Body of pancreas (tissue), 4 donors: ENCODE data around the gene FDX2. TPM values are rescaled to one million over a fixed set of nuclear protein-coding genes. Genes with fewer than 3 reads are reported as not detected.

ENCODE experiments used
- ATAC-seq: fragments of 150-250 bp; one replicate; pipeline ENCODE4 v1.9.1; 2016
- DNase-seq, 4 donors: peaks; one replicate each; pipeline ENCODE4 v3.0.0-alpha.2; 2019
- H3K27ac ChIP-seq, 4 donors: fragments of 200-600 bp; sonication (generic); 1 replicate in 3 of 4; 2 replicates in 1 of 4; pipeline versions ENCODE4 v1.5.1 to v1.6.1; 2016 to 2019; ENCODE audit warnings: mild to moderate bottlenecking in 1 of 4, mixed read lengths in 1 of 4, moderate library complexity in 1 of 4
- H3K27me3 ChIP-seq, 2 donors: fragments of 200-600 bp; sonication (generic); one replicate each; pipeline ENCODE4 v1.6.0; 2016; ENCODE audit warnings: mild to moderate bottlenecking in 1 of 2
- H3K36me3 ChIP-seq, 2 donors: fragments of 200-600 bp; sonication (generic); replicated peaks in 1 of 2; 2 replicates each; pipeline ENCODE4 v1.5.1; 2016; ENCODE audit warnings: low read depth in 2 of 2; ENCODE audit not compliant: insufficient read depth in 1 of 2
- H3K4me1 ChIP-seq: fragments of 200-600 bp; sonication (generic); one replicate; pipeline ENCODE4 v1.6.0; 2016
- H3K4me3 ChIP-seq, 2 donors: fragments of 200-600 bp; sonication (generic); 1 replicate in 1 of 2; 2 replicates in 1 of 2; pipeline ENCODE4 v1.5.1; 2016 to 2019
- H3K9me3 ChIP-seq, 3 donors: fragments of 200-600 bp; sonication (generic); 1 replicate in 2 of 3; 2 replicates in 1 of 3; pipeline ENCODE4 v1.5.1; 2016
- POLR2A ChIP-seq, 3 donors: fragments of 450-650 bp; IDR thresholded peaks; one replicate each; pipeline ENCODE4 v1.6.1; 2016; ENCODE audit warnings: antibody characterized with exemption in 3 of 3, mild to moderate bottlenecking in 2 of 3
- WGBS, 2 donors: methylation state at CpG; one replicate each; pipeline ENCODE4 v1.1.5; 2017; 5-methylcytosine and 5-hydroxymethylcytosine counted together
- intact Hi-C: fragments of 100-400 bp; cut with DNase I; formaldehyde crosslinking; loops from one replicate; pipeline ENCODE4 v1.15.1; 2023
- total RNA-seq, 2 donors: library from RNA; depleted of rRNA; stranded (reverse); fragments of >200 nt; gene quantifications; one replicate each; pipeline ENCODE4 v1.1.0, GENCODE V29; 2016
- TF ChIP-seq, protein P1 (sequence below), 7 experiments: fragments of 450-650 bp in 4 of 7; fragments of 200-600 bp in 3 of 7; sonication (generic) in 3 of 7; IDR thresholded peaks; one replicate each; pipeline ENCODE4 v1.5.1; 2016 to 2019; ENCODE audit warnings: antibody characterized with exemption in 7 of 7

FDX2 gene
- total RNA-seq, 2 donors from 2014 or later = 11.2 to 16.8 TPM

DNA sequence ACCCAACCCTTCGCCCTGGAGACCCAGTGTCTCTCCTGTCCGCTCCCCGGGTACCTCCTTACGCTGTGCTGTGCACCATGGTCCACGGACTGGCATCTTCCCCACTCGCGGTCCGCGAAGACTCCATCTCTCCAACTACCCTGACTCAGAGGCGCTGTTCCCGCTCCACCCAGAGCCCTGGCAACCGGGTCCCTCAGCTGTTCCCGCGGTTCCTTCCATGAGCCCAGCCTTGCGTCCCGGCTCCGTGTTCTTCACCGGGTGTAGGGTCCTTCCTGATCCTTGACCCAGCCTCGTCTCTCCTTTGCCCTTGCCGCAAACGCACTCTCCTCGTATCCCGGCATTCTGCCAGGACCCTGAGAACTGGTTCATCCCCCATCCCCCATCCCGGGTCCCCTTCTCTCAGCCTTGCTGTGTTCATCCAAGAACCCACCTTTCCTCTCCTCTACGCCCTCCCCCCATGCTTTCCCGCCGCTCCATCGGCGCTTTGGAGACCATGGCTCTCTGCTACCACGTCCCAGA is 25.4 kb downstream of the FDX2 start:
- no peak overlapping the region for H3K4me3 ChIP-seq
- no peak for ATAC-seq

DNA sequence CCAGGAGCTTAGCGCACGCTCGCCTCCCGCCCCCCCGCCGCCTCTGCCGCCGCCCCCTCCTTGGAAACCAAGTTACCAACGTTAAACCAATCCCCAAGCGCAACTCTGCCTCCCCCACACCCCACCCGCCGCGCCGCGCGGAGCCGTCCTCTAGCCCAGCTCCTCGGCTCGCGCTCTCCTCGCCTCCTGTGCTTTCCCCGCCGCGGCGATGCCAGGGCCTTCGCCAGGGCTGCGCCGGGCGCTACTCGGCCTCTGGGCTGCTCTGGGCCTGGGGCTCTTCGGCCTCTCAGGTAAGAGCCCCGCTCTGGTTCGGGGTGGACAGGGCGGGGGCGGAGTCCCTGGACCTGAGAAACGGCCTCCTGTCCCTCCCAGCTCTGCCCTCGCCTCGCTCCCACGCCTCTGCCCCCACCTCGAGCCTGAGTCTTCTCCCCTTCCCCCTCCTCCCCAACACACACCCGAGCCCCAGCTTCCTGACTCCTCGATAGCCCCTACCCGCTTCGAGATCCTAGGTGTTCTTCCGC is 25.9 kb downstream of the FDX2 start, which contains the start of gene ICAM5:
Gene ICAM5, plus strand, starts transcription at position 117 of the 521 bp plus-strand sequence. Its CDS starts 92 bp downstream, at position 209.
- Histone ChIP-seq H3K9me3 (no peaks in the 10 kb centered on the region), H3K36me3 (peaks cover 0 to 2% of the 10 kb centered on the region in 2 donors), H3K27ac (no peak within 1 kb of the TSS), H3K27me3 (peaks cover 0 to 63% of the 10 kb centered on the region in 2 donors), H3K4me1 (peaks cover 63% of the 10 kb centered on the region), H3K4me3 (no peak within 1 kb of the TSS)
- ATAC-seq (no peak), DNase-seq (no peak)
- TF ChIP-seq, protein P1, sequence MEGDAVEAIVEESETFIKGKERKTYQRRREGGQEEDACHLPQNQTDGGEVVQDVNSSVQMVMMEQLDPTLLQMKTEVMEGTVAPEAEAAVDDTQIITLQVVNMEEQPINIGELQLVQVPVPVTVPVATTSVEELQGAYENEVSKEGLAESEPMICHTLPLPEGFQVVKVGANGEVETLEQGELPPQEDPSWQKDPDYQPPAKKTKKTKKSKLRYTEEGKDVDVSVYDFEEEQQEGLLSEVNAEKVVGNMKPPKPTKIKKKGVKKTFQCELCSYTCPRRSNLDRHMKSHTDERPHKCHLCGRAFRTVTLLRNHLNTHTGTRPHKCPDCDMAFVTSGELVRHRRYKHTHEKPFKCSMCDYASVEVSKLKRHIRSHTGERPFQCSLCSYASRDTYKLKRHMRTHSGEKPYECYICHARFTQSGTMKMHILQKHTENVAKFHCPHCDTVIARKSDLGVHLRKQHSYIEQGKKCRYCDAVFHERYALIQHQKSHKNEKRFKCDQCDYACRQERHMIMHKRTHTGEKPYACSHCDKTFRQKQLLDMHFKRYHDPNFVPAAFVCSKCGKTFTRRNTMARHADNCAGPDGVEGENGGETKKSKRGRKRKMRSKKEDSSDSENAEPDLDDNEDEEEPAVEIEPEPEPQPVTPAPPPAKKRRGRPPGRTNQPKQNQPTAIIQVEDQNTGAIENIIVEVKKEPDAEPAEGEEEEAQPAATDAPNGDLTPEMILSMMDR (IDR thresholded peaks at IDR 0.05) = no peak
- no peak for TF ChIP-seq POLR2A (IDR thresholded peaks at IDR 0.05)
- intact Hi-C loops = no loop called here
- 0 to 2% methylated on average over 7 to 23 of the region's 45 CpGs for WGBS, 2 donors

More for the DNA sequence above, 25.4 kb downstream of the FDX2 start:
- Histone ChIP-seq H3K9me3 (no peaks in the 10 kb centered on the region), H3K36me3 (peaks cover 0 to 2% of the 10 kb centered on the region in 2 donors), H3K27ac (no peak overlapping the region), H3K27me3 (peaks cover 0 to 68% of the 10 kb centered on the region in 2 donors), H3K4me1 (peaks cover 68% of the 10 kb centered on the region)
- 0 to 3% methylated on average over 30 of the region's 30 CpGs for WGBS, 2 donors
- intact Hi-C loops = no loop called here
- no peak for DNase-seq
- TF ChIP-seq, protein P1 (IDR thresholded peaks at IDR 0.05) = no peak
- no peak for TF ChIP-seq POLR2A (IDR thresholded peaks at IDR 0.05)

DNA sequence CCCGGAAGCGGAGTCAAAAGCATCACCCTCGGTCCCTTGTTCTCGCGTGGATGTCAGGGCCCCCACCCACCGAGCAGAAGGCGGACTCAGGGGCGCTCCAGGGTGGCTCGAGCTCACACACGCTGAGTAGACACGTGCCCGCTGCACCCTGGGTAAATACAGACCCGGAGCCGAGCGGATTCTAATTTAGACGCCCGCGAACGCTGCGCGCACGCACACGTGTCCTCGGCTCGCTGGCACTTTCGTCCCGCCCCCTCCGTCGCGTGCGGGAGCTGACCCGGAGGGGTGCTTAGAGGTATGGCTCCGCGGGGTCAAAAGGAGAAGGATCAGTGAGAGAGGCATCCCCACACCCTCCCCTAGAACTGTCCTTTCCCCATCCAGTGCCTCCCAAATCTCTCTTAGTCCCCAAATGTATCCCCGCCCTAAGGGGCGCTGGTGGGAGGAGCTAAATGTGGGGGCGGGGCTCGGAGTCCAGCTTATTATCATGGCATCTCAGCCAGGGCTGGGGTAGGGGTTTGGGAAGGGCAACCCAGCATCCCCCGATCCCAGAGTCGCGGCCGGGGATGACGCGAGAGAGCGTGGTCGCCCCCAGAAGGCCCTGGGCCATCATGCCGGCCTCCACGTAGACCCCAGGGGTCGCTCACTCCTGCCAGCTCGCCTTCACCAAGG is 26.5 kb downstream of the FDX2 start:
- DNase-seq (no peak), ATAC-seq (no peak)
- Histone ChIP-seq H3K4me3 (no peak overlapping the region), H3K4me1 (peaks cover 62% of the 10 kb centered on the region), H3K27ac (no peak overlapping the region), H3K27me3 (peaks cover 0 to 57% of the 10 kb centered on the region in 2 donors), H3K9me3 (no peaks in the 10 kb centered on the region), H3K36me3 (peaks cover 0 to 2% of the 10 kb centered on the region in 2 donors)
- intact Hi-C loops = no loop called here
- WGBS, 2 donors = 0 to 1% methylated on average over 7 to 41 of the region's 50 CpGs
- TF ChIP-seq, protein P1 (IDR thresholded peaks at IDR 0.05) = no peak
- TF ChIP-seq POLR2A (IDR thresholded peaks at IDR 0.05) = no peak

DNA sequence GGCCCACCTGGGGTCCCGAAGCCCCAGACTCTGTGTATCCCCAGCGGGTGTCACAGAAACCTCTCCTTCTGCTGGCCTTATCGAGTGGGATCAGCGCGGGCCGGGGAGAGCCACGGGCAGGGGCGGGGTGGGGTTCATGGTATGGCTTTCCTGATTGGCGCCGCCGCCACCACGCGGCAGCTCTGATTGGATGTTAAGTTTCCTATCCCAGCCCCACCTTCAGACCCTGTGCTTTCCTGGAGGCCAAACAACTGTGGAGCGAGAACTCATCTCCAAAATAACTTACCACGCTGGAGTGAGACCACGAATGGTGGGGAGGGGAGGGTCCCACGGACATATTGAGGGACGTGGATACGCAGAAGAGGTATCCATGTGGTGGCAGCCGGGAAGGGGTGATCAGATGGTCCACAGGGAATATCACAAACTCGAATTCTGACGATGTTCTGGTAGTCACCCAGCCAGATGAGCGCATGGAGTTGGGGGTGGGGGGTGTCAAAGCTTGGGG is 27.1 kb downstream of the FDX2 start:
- Histone ChIP-seq H3K4me3 (no peak overlapping the region), H3K4me1 (peaks cover 62% of the 10 kb centered on the region), H3K27ac (no peak overlapping the region), H3K9me3 (no peaks in the 10 kb centered on the region), H3K36me3 (peaks cover 0 to 5% of the 10 kb centered on the region in 2 donors), H3K27me3 (peaks cover 0 to 52% of the 10 kb centered on the region in 2 donors)
- TF ChIP-seq, protein P1 (IDR thresholded peaks at IDR 0.05) = no peak
- TF ChIP-seq POLR2A (IDR thresholded peaks at IDR 0.05) = no peak
- DNase-seq (no peak), ATAC-seq (no peak)
- intact Hi-C loops = no loop called here
- 3 to 5% methylated on average over 16 to 23 of the region's 23 CpGs for WGBS, 2 donors
